Measurements from ENCODE around the gene PEX10.
"Not testable (repeated sequence)": the region's sequence is repeated elsewhere in the genome, so short reads cannot be mapped to it uniquely, and the experiment has no call there.

Gene PEX10

DNA sequence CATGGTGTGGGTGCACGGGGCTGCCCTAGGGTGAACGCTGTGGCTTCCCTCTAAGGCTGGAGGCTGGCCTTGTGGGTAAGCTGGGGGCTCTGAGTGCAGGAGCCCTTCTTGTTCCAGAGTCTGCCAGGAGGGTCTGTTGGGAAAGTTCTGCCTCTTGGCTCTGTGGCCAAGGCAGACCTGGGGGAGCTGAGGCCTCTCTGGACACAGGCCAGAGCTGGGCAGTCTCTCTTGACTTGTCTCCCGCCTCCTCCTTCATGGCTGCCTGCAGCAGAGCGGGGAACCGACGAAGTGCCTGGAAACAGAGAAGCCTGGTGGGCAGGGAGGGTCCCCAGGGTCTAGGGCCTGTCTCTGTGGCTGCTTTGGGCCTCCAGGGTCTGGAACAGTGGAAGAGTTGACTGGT is 30.3 kb upstream of the PEX10 start:
- no peak for DNase-seq

DNA sequence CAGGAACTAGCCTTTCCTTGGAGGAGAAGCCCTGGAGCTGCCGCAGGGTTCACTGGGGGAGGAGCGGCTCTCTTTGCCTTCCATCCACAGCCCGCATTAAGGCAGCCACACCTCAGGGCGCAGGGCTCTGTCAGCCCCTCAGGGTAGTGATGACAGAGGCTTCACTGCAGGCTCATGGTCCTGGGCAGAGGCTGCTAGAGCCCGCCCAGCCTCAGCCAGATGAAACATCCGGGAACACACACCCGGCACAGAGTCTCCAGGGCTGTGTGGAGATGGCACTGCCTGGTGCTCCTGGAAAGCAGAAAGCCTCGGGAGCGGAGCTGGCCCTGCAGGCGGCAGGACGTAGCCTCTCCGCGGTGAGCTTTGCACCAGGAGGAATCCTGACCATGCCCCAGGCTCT is 29.4 kb upstream of the PEX10 start:
- DNase-seq: no peak

GRCh38 chr1:2440346-2440745 is 28.0 kb upstream of the PEX10 start:
- not testable (repeated sequence) for DNase-seq

- no peak for DNase-seq
Observed at GRCh38 chr1:2439369-2439768, 27.0 kb upstream of the PEX10 start.

GRCh38 chr1:2438641-2439040 is 26.3 kb upstream of the PEX10 start:
- DNase-seq: no peak

DNA sequence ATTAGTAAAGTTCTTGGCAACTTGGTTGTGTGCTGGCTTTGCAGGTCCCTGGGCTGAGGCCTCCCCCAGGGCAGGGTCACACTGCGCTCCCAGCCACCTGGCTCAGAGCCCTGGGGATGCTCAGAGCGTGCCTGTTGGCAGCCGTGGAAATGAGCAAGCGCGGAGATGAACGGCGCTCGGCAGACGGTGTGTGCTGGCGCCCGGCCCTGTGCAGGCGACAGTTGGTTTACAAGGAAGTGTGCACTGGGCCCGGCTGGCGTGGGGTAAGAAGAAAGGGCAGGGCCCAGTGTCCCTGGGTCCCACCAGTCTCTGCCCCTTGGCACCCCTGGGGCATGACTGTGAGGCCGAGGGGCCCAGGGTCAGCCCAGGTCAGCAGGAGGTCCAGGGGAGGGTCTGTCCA is 25.7 kb upstream of the PEX10 start:
- DNase-seq: no peak

DNA sequence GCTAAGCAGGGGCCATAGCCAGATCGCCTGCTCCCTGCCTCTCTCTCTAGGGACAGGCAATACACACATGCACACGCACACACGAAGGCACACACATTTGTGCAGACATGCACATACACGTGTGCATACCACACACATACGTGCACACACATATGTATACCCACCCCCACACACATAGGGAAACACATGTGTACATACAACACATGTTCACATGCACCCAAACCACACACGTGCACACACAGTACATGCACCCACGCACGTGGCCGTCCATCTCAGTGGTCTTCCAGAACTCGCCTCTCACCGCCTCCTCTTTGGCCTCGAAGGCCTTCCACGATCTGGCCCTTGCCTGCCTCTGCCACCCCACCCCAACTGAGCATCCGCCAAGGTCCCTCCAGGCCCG is 25.3 kb upstream of the PEX10 start:
- no peak for DNase-seq

DNA sequence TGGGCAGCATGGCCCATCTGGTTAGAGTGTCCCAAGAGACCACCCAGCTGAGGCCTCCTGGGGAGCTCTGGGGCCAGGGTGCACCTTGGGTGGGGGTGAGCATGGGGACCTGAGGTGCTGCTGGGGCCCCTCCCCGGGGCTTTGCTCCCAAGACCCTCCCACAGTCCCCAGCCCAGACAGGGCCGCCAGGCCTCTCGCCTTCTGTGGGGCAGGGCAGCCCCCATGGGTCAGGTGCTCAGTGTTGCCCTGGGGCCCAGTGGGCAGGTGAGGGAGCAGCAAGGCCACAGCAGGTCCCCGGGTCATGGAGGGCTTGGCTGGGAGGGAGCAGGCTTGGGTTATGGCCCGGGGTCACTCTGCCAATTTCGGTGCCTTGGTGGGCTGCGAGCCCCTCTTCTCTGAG is 24.5 kb upstream of the PEX10 start:
- no peak for DNase-seq

GRCh38 chr1:2435746-2436355 is 23.5 kb upstream of the PEX10 start:
- DNase-seq: no peak

DNA sequence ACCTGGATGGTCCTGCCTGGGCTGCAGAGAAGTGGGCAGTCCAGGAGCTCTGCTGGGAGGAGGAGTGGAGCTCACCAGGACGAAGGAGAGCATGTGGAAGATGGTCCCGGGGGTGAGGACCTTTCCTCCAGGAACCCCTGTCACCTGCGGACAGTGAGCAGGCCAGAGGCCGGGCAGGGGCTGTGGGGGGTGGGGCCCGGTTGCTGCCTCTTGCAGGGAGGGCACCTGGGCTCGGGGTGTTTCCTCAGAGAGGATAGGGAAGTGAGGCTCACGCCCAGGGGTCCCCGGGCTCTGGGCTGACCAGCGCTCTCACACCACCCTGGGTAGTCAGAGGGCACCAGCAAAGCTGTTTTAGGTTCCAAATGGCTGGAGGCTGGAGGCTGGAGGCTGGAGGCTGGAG is 22.7 kb upstream of the PEX10 start:
- no peak for DNase-seq

DNA sequence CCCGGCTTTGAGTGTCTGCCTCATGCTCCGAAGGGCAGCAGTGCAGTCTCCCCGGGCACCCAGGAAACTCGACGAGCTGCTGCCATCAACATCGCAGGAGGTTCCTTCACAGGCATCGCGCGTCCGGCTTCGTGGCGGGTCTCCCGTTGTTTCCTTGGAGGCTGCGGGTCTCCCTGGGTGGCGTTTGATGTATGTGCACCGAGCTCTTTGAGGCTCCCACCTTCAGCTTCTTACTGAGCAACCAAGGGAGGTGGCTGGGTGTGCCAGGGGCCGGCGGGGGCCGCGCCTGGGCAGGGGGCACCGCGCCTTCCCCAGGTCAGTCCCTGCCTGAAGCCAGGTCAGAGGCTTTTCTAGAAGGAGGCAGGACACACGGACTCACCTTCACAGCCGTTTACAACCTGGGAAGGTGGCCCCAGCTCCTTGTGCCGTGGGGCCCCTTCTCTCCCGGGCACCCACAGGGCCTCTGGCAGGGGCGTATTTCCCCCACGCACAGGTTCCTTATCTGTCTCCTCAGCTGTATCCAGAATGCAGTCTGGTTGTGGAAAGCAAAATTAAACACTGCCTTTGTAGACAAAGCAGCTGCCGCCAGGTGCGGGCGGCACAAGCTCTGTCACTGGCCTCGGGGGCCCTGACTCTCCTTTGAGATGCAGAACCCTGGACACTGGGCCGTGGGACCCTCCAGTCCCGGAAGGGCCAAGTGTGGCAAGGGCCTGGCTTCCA is 21.7 kb upstream of the PEX10 start:
- DNase-seq: no peak

DNA sequence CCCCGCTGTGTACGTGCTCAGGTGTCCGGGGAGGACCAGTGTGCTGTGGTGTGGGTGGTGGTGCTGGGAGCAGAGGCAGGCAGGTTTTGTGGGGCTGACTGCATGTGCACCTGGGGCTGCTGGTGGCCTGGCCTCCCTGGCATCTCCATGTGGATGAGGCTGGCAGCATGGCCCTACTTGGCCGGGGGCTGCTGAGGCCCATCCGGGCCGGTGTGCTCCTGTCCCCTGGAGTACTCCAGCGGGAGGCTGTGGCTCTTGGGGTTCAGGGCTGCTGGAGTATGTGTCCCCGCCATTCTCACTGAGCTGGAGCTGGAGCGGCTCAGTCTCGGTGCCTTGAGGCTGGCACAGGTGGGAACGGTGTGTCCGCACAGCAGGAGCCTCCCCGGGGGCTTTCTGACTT is 20.8 kb upstream of the PEX10 start:
- DNase-seq: no peak

- DNase-seq: no peak
Observed at GRCh38 chr1:2432441-2432844, 20.1 kb upstream of the PEX10 start.

GRCh38 chr1:2431518-2431917 is 19.2 kb upstream of the PEX10 start:
- no peak for DNase-seq

DNA sequence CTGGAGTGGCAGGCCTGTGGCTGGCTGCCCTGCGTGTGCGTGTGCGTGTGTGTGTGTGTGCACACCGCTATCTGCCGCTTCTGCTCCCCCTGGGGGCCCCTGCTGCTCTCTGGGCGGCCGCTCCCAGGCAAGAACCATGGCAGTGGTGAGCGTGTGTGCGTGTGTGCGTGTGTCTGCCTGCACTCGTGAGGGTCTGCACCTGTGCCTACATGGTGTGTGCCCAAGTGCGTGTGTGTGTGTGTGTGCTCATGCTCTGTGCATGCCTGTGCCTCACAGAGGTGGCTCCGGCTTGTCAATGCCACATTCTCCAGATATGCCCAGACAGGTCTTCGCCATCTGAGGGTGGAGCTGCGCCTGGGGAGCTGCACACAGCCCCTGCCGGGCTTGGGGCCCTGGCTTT is 18.7 kb upstream of the PEX10 start:
- DNase-seq: no peak

GRCh38 chr1:2430592-2430973 is 18.2 kb upstream of the PEX10 start:
- no peak for DNase-seq

DNA sequence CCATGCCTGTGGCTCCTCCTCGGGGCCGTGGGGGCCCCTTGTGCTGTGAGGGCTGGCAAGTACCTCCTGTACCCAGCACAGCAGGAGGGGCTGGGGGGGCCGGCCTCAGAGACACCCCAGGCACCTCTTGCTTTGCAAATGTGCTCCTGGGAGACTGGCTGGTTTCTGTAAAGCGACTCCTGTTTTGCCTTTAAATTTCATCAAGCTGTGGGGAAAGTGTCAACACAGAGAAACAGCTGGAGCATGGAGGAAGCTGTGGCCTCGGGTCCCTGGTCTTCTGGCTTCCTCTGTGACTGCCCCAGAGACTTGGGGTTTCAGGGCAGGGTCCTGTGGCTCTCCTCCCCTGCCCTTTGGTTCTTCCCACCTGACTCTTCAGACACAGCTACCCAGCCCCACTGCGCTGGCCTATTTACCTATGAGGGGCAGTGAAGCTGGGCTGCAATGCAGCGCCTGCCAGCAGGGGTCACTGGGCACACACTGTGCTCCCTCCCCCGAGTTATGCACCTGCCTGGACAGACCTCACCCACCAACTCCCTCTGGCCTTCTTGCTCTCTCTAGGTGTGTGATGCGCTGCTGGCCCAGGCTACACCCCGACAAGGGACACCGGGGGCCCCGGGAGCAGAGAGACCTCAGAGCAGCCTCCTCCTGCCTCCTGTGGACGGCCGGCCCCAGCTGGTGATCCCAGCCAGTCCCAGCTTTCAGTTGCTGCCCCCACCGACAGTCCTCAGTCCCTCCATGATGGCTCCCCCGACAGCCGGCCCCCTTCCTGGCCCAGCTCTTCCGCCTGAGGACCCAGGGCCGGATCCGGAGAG is 17.6 kb upstream of the PEX10 start:
- no peak for DNase-seq

- DNase-seq: no peak
Observed at GRCh38 chr1:2428490-2428889, 16.1 kb upstream of the PEX10 start.

DNA sequence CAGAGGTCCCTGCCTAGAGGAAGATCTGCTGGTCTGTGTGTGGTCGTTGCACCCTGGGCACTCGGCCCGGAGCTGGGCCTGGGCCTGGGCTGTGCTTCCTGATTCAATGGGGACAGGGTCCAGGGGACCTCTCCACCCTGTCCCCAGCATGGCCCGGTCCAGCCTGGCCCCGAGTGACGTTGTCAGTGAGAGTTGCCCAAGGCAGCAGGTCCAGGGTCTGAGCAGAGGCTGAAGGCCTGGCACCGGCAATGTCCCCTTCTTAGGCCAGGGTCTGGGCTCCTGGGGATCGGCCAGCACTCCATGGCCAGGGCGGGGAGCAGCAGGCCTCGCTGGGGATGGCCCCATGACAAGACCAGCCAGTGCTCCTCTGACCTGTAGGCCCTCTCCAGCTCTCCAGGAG is 15.6 kb upstream of the PEX10 start:
- no peak for DNase-seq

- DNase-seq: no peak
Observed at GRCh38 chr1:2427051-2427450, 14.7 kb upstream of the PEX10 start.

DNA sequence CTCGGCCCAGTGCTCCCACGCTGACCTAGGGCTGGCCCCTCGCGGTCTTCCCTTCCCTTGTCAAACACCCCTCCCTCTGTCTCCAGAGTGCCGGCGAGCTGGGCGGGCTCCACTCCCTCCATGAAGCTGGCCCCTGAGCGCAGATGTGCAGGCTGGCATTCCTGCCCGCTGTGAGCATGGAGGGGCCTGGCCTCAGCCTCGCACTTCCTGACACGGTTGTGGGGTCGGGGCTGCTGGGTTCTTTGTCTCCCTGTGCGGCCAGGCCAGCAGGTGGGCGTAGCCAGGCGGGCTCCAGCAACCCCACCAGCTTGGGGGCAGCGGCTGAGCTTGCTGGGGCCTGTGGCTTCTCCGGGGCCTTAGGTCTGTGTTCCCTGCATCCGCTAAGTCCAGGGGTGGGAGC is 14.2 kb upstream of the PEX10 start:
- no peak for DNase-seq

- DNase-seq: no peak
Observed at GRCh38 chr1:2425892-2426291, 13.5 kb upstream of the PEX10 start.

DNA sequence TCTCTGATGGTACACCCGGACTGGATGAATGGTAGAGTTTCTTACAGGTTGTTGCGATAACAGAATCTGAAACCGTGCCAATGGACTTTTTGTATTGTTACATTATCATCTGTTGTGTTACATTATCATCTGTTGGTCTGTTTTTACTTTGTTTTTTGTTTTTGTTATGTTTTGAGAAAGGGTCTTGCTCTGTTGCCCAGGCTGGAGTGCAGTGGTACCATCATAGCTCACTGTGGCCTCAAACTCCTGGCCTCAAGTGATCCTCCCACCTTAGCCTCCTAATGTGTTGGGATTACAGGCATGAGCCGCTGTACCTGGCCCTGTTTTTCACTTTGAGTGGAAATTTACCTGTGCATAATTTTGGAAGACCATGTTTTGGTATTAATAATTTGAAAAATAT is 10.2 kb upstream of the PEX10 start:
- DNase-seq: no peak

GRCh38 chr1:2419416-2419815 is 7.1 kb upstream of the PEX10 start:
- DNase-seq: no peak

All from CD4-positive, alpha-beta T cell treated with Interferon gamma for 1 hour (primary cell).